ENCODE data around the gene PCARE. TPM values are rescaled to one million over a fixed set of nuclear protein-coding genes. Genes with fewer than 3 reads are reported as not detected.

Gene PCARE
- total and polyA plus RNA-seq, 2 of the 8 experiments (the other 6 are each of a cell fraction or from before 2014, with no cell fraction given): not detected

DNA sequence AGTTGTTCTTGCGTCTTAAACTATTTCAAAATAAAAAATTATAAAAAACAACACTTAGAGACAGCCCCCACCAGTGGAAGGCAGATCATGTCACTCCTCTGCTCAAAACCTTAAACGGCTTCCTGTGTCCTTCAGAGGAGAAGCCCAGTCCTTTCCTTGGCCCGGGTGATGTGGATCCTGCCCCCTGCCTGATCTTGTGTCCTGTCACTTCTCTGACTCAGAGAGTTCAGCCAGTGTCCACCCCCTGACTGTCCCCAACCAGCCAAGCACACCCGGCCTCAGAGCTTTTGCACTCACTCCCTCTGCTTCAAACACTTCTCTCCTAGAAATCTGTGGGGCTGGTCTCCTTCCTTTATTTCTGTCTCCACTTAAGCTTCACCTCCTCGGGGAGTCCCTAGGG is 57.8 kb downstream of the PCARE start:
- Histone ChIP-seq H3K36me3 (ENCODE audit: control insufficient read depth in 2 of 4, insufficient read depth in 4 of 4, low read length in 3 of 4) (no peaks in the 10 kb centered on the region), H3K4ac (replicated peaks; ENCODE audit: insufficient read length, low read depth, low read length) (no peak overlapping the region), H2AK5ac (ENCODE audit: low read depth, low read length) (no peak overlapping the region), H2BK5ac (ENCODE audit: low read depth, low read length) (no peak overlapping the region), H2BK20ac (ENCODE audit: low read length) (no peak overlapping the region), H3K4me3 (ENCODE audit: extremely low read depth in 1 of 4, insufficient read depth in 2 of 4, low read depth in 3 of 4, low read length in 4 of 4) (no peak overlapping the region), H2BK120ac (replicated peaks; ENCODE audit: low read depth, low read length) (no peak overlapping the region), H3K27ac (ENCODE audit: low read depth, low read length) (no peak overlapping the region), H3K23ac (ENCODE audit: insufficient read length) (no peak overlapping the region), H2BK12ac (ENCODE audit: low read depth, low read length) (no peak overlapping the region), H3K79me2 (ENCODE audit: control insufficient read depth in 1 of 2, insufficient read depth in 2 of 2, low read length in 2 of 2) (no peaks in the 10 kb centered on the region), H3K79me1 (ENCODE audit: low read depth, low read length) (no peaks in the 10 kb centered on the region), H4K20me1 (replicated peaks in 1 of 2; ENCODE audit: control insufficient read depth in 1 of 2, insufficient read depth in 2 of 2, low read length in 2 of 2) (no peaks in the 10 kb centered on the region), H2BK15ac (ENCODE audit: low read length) (no peak overlapping the region), H4K91ac (replicated peaks; ENCODE audit: insufficient read length, low read length) (no peak overlapping the region), H3K23me2 (ENCODE audit: low read depth, low read length) (no peaks in the 10 kb centered on the region), H3K18ac (ENCODE audit: extremely low read depth, low read length) (no peak overlapping the region), H3K14ac (ENCODE audit: insufficient read length) (no peak overlapping the region), H4K5ac (ENCODE audit: insufficient read length, low read depth, low read length) (no peak overlapping the region), H3K27me3 (replicated peaks in 1 of 4; ENCODE audit: control insufficient read depth in 3 of 4, extremely low read depth in 1 of 4, insufficient read depth in 3 of 4, low read length in 3 of 4) (no peaks in the 10 kb centered on the region; a peak in 1 of 7 replicates), H3K4me1 (replicated peaks in 1 of 4; ENCODE audit: control insufficient read depth in 3 of 4, insufficient read depth in 4 of 4, low read length in 3 of 4) (peaks cover 2 to 18% (median 5%) of the 10 kb centered on the region in 4 experiments; a peak in 5 of 7 replicates), H3K9ac (replicated peaks in 1 of 4; ENCODE audit: extremely low read depth in 1 of 4, low read depth in 3 of 4, low read length in 3 of 4) (no peak overlapping the region), H3K4me2 (ENCODE audit: insufficient read depth in 1 of 2, low read depth in 2 of 2, low read length in 2 of 2) (no peak overlapping the region), H3K9me3 (ENCODE audit: insufficient read depth in 2 of 2, low read depth in 1 of 2, low read length in 1 of 2) (no peaks in the 10 kb centered on the region), H3K56ac (replicated peaks; ENCODE audit: insufficient read length, low read depth, low read length) (no peak overlapping the region), H2AFZ (ENCODE audit: low read length) (no peak overlapping the region), H4K8ac (ENCODE audit: extremely low read depth, insufficient read depth, low read length) (no peak overlapping the region)
- TF ChIP-seq SP4 (IDR thresholded peaks at IDR 0.05; ENCODE audit: low read length): no peak
- no peak for TF ChIP-seq GABPA (IDR thresholded peaks at IDR 0.05; ENCODE audit: borderline replicate concordance, insufficient read depth, low read length)
- no peak for TF ChIP-seq BCL11A (IDR thresholded peaks at IDR 0.05; ENCODE audit: low read depth in 2 of 2, low read length in 2 of 2)
- TF ChIP-seq RBBP5 (IDR thresholded peaks at IDR 0.05; ENCODE audit: borderline replicate concordance, low read depth, low read length): no peak
- no peak for TF ChIP-seq CBX5 (IDR thresholded peaks at IDR 0.05; ENCODE audit: low read depth, low read length)
- TF ChIP-seq SP2 (IDR thresholded peaks at IDR 0.05; ENCODE audit: low read length): no peak
- TF ChIP-seq CEBPB (IDR thresholded peaks at IDR 0.05; ENCODE audit: low read depth, low read length): no peak
- TF ChIP-seq ASH2L (IDR thresholded peaks at IDR 0.05; ENCODE audit: low read length): no peak
- ChIA-PET POLR2A (ENCODE audit: partially characterized antibody) (no interaction called here), CTCF (ENCODE audit: partially characterized antibody) (interaction anchor here (1.1 to 1.7 kb wide), 2 partner anchors 14 to 19 kb away, joined by 3 read pairs; no protein-coding TSS in a partner anchor)
- FAIRE-seq (no peak), DNase-seq (ENCODE audit: low read depth in 1 of 2, low spot score in 2 of 2) (no peak)
- WGBS, 2 experiments (ENCODE audit: extremely low coverage in 1 of 2, insufficient coverage in 1 of 2, insufficient read length in 1 of 2, insufficient replicate concordance in 2 of 2, low coverage in 1 of 2, low lambda C conversion rate in 2 of 2, missing lambda C conversion rate in 1 of 2): 89% methylated on average over 5 of the region's 5 CpGs; no CpG with 5 or more reads in 1 of the 2 experiments

Data from H1 (cell line).